OCI-LY1 (cell line): ENCODE measurements around the gene ARL15.
A peak's percentile ranks its signal among the peaks of the same experiment; 100 is the strongest.

Experiments used
- H2AFZ ChIP-seq: fragments of 200-600 bp; sonication (generic), shearing (Covaris generic); 2 replicates; pipeline ENCODE4 v1.6.0; 2014; ENCODE audit warnings: antibody characterized with exemption, mild to moderate bottlenecking, low read length
- H3F3A ChIP-seq: fragments of 200-600 bp; sonication (generic), shearing (Covaris generic); 2 replicates; pipeline ENCODE4 v1.6.0; 2014; ENCODE audit warnings: mild to moderate bottlenecking, antibody characterized with exemption, low read length, moderate library complexity; ENCODE audit not compliant: insufficient read depth
- H3K27ac ChIP-seq: fragments of 200-600 bp; sonication (generic); 2 replicates; pipeline ENCODE4 v1.5.1; 2014; ENCODE audit warnings: low read length, mixed run types, mild to moderate bottlenecking, low read depth; ENCODE audit not compliant: poor library complexity, severe bottlenecking
- H3K27me3 ChIP-seq: fragments of 200-600 bp; sonication (generic); 2 replicates; pipeline ENCODE4 v1.6.0; 2014; ENCODE audit warnings: antibody characterized with exemption, mild to moderate bottlenecking, low read length, moderate library complexity; ENCODE audit not compliant: insufficient read depth
- H3K36me3 ChIP-seq: fragments of 200-600 bp; sonication (generic); 2 replicates; pipeline ENCODE4 v1.6.1; 2014; ENCODE audit warnings: mild to moderate bottlenecking, antibody characterized with exemption, low read length, moderate library complexity, mixed read lengths; ENCODE audit not compliant: insufficient read depth
- H3K4me1 ChIP-seq: fragments of 200-600 bp; sonication (generic); 2 replicates; pipeline ENCODE4 v1.5.1; 2014; ENCODE audit warnings: mild to moderate bottlenecking, low read length, moderate library complexity; ENCODE audit not compliant: insufficient read depth, severe bottlenecking
- H3K4me2 ChIP-seq: fragments of 200-600 bp; sonication (generic), shearing (Covaris generic); 2 replicates; pipeline ENCODE4 v1.6.1; 2014; ENCODE audit warnings: low read length
- H3K4me3 ChIP-seq: fragments of 200-600 bp; sonication (generic); 2 replicates; pipeline ENCODE4 v1.5.1; 2014; ENCODE audit warnings: low read length, low read depth, mild to moderate bottlenecking, mixed read lengths; ENCODE audit not compliant: poor library complexity, severe bottlenecking
- H3K79me2 ChIP-seq: fragments of 200-600 bp; shearing (Covaris generic); 2 replicates; pipeline ENCODE4 v1.6.1; 2016; ENCODE audit warnings: mixed run types, low read length, mixed read lengths; ENCODE audit not compliant: insufficient read depth
- H3K9ac ChIP-seq: fragments of 200-600 bp; sonication (generic), shearing (Covaris generic); 2 replicates; pipeline ENCODE4 v1.6.1; 2014; ENCODE audit warnings: mild to moderate bottlenecking, low read length, mixed read lengths
- H3K9me2 ChIP-seq: fragments of 200-600 bp; sonication (generic), shearing (Covaris generic); 2 replicates; pipeline ENCODE4 v1.6.1; 2014; ENCODE audit warnings: low read depth, mild to moderate bottlenecking, low read length, mixed read lengths
- H3K9me3 ChIP-seq: fragments of 200-600 bp; shearing (Covaris generic); 2 replicates; pipeline ENCODE4 v1.6.1; 2014; ENCODE audit warnings: low read length, mixed read lengths
- H4K20me1 ChIP-seq: fragments of 200-600 bp; sonication (generic), shearing (Covaris generic); 2 replicates; pipeline ENCODE4 v1.6.0; 2016; ENCODE audit warnings: mild to moderate bottlenecking, low read length; ENCODE audit not compliant: insufficient read depth
- EZH2 ChIP-seq: fragments of 200-600 bp; sonication (generic), shearing (Covaris generic); IDR thresholded peaks from 2 replicates; pipeline ENCODE4 v1.8.0; 2017; ENCODE audit warnings: borderline replicate concordance, mixed run types, mild to moderate bottlenecking, antibody characterized with exemption, low read length, moderate library complexity, mixed read lengths
- TF ChIP-seq, protein P1 (sequence below): fragments of 200-600 bp; sonication (generic), shearing (Covaris generic); IDR thresholded peaks from 2 replicates; pipeline ENCODE4 v1.5.1; 2017; ENCODE audit warnings: mild to moderate bottlenecking, antibody characterized with exemption, low read length, moderate library complexity, mixed read lengths

ARL15 gene

DNA sequence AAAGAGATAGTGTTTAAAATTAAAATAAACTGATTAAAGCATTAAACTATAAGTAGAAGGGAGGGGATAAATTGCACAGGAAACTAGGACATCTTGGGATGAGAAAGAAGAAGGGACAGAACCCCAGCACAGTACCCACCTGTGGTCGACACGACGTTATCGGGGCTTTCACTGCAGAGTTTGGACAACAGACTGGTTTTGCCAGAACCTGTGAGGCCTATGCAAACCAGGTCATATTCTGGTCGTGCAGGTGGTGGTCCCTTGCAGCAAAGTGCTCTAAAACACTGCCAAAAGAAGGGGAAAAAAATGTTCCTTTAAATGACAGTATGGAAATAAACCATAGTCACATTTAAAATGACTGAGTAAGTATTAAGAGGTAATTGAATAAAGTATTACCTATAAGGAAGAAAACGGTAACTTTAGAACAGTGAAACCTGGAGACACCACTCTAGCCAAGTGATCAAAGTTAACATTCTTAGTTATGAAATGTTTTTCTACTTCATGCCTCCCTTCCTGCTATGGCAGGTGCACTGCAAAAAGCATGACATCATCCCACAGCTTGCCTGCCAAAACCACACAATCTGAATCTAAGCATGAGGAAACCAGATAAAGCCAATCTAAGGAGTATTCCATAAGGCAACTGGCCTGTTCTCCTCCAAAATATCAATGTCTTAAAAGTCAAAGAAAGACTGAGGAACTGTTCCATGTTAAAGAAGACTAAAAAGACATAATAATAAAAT, 138.6 kb downstream of the ARL15 start:
- Histone ChIP-seq H2AFZ (no peak overlapping the region), H3K4me2 (peak overlapping the region; percentile 98), H3K9me2 (no peaks in the 10 kb centered on the region), H3F3A (0 out of 2 replicates have a peak, but pooled peaks cover 4% of the 10 kb centered on the region), H3K79me2 (peaks cover 48% of the 10 kb centered on the region), H3K4me3 (peak overlapping the region; percentile 76), H3K27ac (peak overlapping the region; percentile 96), H3K4me1 (peaks cover 82% of the 10 kb centered on the region), H3K9me3 (no peaks in the 10 kb centered on the region; the same call in 1 of the 2 replicates), H3K9ac (peak overlapping the region; percentile 98), H4K20me1 (no peaks in the 10 kb centered on the region), H3K27me3 (no peaks in the 10 kb centered on the region), H3K36me3 (peaks cover 36% of the 10 kb centered on the region)
- TF ChIP-seq EZH2 = no peak
- TF ChIP-seq, protein P1, sequence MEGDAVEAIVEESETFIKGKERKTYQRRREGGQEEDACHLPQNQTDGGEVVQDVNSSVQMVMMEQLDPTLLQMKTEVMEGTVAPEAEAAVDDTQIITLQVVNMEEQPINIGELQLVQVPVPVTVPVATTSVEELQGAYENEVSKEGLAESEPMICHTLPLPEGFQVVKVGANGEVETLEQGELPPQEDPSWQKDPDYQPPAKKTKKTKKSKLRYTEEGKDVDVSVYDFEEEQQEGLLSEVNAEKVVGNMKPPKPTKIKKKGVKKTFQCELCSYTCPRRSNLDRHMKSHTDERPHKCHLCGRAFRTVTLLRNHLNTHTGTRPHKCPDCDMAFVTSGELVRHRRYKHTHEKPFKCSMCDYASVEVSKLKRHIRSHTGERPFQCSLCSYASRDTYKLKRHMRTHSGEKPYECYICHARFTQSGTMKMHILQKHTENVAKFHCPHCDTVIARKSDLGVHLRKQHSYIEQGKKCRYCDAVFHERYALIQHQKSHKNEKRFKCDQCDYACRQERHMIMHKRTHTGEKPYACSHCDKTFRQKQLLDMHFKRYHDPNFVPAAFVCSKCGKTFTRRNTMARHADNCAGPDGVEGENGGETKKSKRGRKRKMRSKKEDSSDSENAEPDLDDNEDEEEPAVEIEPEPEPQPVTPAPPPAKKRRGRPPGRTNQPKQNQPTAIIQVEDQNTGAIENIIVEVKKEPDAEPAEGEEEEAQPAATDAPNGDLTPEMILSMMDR = no peak

DNA sequence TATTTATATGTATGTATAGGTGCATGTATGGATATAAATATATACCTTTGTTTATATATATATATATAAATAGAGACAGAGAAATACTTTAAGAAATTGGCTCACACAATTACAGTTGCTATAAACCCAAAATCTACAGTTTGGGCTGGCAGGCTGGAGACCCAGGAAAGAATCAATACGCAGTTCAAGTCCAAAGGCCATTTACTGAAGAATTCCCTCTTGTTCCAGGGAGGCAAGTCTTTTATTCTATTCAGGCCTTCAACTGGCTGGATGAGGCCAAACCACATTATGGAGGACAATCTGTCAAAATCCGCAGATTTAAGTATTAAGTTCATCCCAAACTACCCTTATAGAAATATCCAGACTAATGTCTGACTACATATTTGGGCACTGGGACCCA, 144.7 kb downstream of the ARL15 start:
- H2AFZ ChIP-seq = no peak overlapping the region
- no peaks in the 10 kb centered on the region; the same call in 1 of the 2 replicates for H3K9me3 ChIP-seq
- H3F3A ChIP-seq = no peaks in the 10 kb centered on the region
- no peak for TF ChIP-seq EZH2
- TF ChIP-seq, protein P1 = no peak
- peaks cover 99% of the 10 kb centered on the region for H3K79me2 ChIP-seq
- H4K20me1 ChIP-seq = no peaks in the 10 kb centered on the region
- H3K4me1 ChIP-seq = peaks cover 55% of the 10 kb centered on the region
- H3K27ac ChIP-seq = no peak overlapping the region
- no peak overlapping the region for H3K9ac ChIP-seq
- H3K4me3 ChIP-seq = no peak overlapping the region
- H3K27me3 ChIP-seq = no peaks in the 10 kb centered on the region
- H3K4me2 ChIP-seq = no peak overlapping the region
- H3K9me2 ChIP-seq = no peaks in the 10 kb centered on the region
- H3K36me3 ChIP-seq = peaks cover 69% of the 10 kb centered on the region

DNA sequence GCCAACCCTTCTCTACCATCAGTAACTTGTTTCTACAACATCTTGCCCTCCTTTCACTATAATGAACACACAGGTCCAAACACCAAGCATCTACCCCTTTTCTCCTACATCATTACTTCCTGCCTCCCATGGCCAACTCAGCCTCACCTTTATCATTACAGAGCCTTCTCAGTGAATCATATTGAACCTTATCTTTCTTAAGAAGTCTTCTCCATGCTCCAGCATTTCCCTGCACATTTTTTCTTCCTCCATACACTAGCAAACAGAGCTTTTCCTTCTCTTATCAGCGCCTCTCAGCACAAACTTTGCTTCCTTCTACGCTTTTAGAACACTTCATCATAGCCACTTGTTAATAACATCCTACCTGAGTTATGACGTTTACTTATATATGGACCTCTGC, 148.2 kb downstream of the ARL15 start:
- H3K4me1 ChIP-seq = peaks cover 59% of the 10 kb centered on the region
- H2AFZ ChIP-seq = no peak overlapping the region
- H3K27me3 ChIP-seq = no peaks in the 10 kb centered on the region
- H3K36me3 ChIP-seq = peaks cover 70% of the 10 kb centered on the region
- H4K20me1 ChIP-seq = no peaks in the 10 kb centered on the region
- H3K4me2 ChIP-seq = no peak overlapping the region
- H3K9me2 ChIP-seq = no peaks in the 10 kb centered on the region
- no peak overlapping the region for H3K4me3 ChIP-seq
- H3K27ac ChIP-seq = no peak overlapping the region
- TF ChIP-seq EZH2 = no peak
- TF ChIP-seq, protein P1 = no peak
- peaks cover 94% of the 10 kb centered on the region for H3K79me2 ChIP-seq
- H3K9ac ChIP-seq = no peak overlapping the region
- H3K9me3 ChIP-seq = no peaks in the 10 kb centered on the region; the same call in 1 of the 2 replicates
- H3F3A ChIP-seq = no peaks in the 10 kb centered on the region
